A673 (cell line): ENCODE measurements around the gene PYGM. TPM values are rescaled to one million over a fixed set of nuclear protein-coding genes. Genes with fewer than 3 reads are reported as not detected.

Experiments
- BruUV-seq: library from RNA; stranded (reverse); fragments of 400-500 nt; replicated peaks from 2 replicates; lab custom pipeline; 2021; lab: Mats Ljungman, UMichigan
- CTCF ChIA-PET: fragments of 300-600 bp; sonication (Branson Sonifier 250); formaldehyde crosslinking; loops from one replicate; lab custom pipeline; 2022; ENCODE audit warnings: antibody characterized with exemption; lab: Charles Lee
- POLR2A ChIA-PET: fragments of 300-600 bp; sonication (Branson Sonifier 250); formaldehyde crosslinking; loops from one replicate; lab custom pipeline; 2022; ENCODE audit warnings: antibody characterized with exemption; ENCODE audit not compliant: low non-redundant PET; lab: Charles Lee
- DNase-seq: peaks from one replicate; pipeline ENCODE4 v3.0.0-alpha.2; 2015; ENCODE audit warnings: low spot score
- H3K27ac ChIP-seq: fragments of 200-600 bp; sonication (generic); 2 replicates; pipeline ENCODE4 v1.5.1; 2016; ENCODE audit warnings: mixed run types, low read depth, mild to moderate bottlenecking, mixed read lengths, antibody characterized with exemption, low read length; ENCODE audit not compliant: poor library complexity, severe bottlenecking
- H3K27me3 ChIP-seq: fragments of 200-600 bp; sonication (generic); replicated peaks from 2 replicates; pipeline ENCODE4 v1.6.1; 2017; ENCODE audit warnings: mixed run types, low read depth, mild to moderate bottlenecking, mixed read lengths, antibody characterized with exemption, low read length; ENCODE audit not compliant: insufficient read depth, poor library complexity
- H3K36me3 ChIP-seq: fragments of 200-600 bp; sonication (generic); 2 replicates; pipeline ENCODE4 v1.6.1; 2016; ENCODE audit warnings: mixed run types, mild to moderate bottlenecking, mixed read lengths, antibody characterized with exemption, low read length; ENCODE audit not compliant: insufficient read depth, poor library complexity, severe bottlenecking
- H3K4me1 ChIP-seq: fragments of 200-600 bp; sonication (generic); 2 replicates; pipeline ENCODE4 v1.6.1; 2017; ENCODE audit warnings: mixed run types, mild to moderate bottlenecking, mixed read lengths, antibody characterized with exemption, low read length; ENCODE audit not compliant: insufficient read depth, poor library complexity, severe bottlenecking
- H3K4me3 ChIP-seq: fragments of 200-600 bp; sonication (generic); 2 replicates; pipeline ENCODE4 v1.5.1; 2016; ENCODE audit warnings: low read depth, mixed run types, mild to moderate bottlenecking, mixed read lengths, low read length; ENCODE audit not compliant: poor library complexity, severe bottlenecking
- H3K9me3 ChIP-seq: fragments of 200-600 bp; sonication (generic); 2 replicates; pipeline ENCODE4 v1.6.1; 2016; ENCODE audit warnings: mixed run types, low read depth, mild to moderate bottlenecking, mixed read lengths, antibody characterized with exemption, low read length; ENCODE audit not compliant: poor library complexity, severe bottlenecking
- EZH2 ChIP-seq: fragments of 200-600 bp; sonication (generic); IDR thresholded peaks from 2 replicates; pipeline ENCODE4 v1.6.1; 2017; ENCODE audit warnings: borderline replicate concordance, low read depth, mild to moderate bottlenecking, mixed read lengths, antibody characterized with exemption, low read length; ENCODE audit not compliant: poor library complexity, severe bottlenecking
- intact Hi-C: fragments of 100-400 bp; cut with micrococcal nuclease; formaldehyde crosslinking; loops from one replicate; pipeline ENCODE4 v1.10.0; 2022; ENCODE audit not compliant: unreplicated experiment
- total RNA-seq: library from RNA; stranded (reverse); gene quantifications from 2 replicates; pipeline ENCODE4 v1.2.3, GENCODE V29; 2021
- TF ChIP-seq, protein P1 (sequence below): fragments of 300-800, 200-600 bp; sonication (generic); conservative IDR thresholded peaks from 2 replicates; pipeline ENCODE4 v1.5.1; 2017; ENCODE audit warnings: low read depth, mild to moderate bottlenecking, antibody characterized with exemption, low read length, moderate library complexity, mixed read lengths

PYGM gene
- total RNA-seq, 1 experiment from 2014 or later, result 2.4 TPM

GRCh38 chr11:64770120-64770519, 10.3 kb upstream of the PYGM start:
- peaks cover 97% of the 10 kb centered on the region for H3K36me3 ChIP-seq
- no peaks in the 10 kb centered on the region for H3K9me3 ChIP-seq
- no peak overlapping the region for H3K27ac ChIP-seq
- no TSS peak for BruUV-seq
- POLR2A ChIA-PET, result no interaction called here
- H3K4me1 ChIP-seq, result peaks cover 29% of the 10 kb centered on the region
- TF ChIP-seq, protein P1, sequence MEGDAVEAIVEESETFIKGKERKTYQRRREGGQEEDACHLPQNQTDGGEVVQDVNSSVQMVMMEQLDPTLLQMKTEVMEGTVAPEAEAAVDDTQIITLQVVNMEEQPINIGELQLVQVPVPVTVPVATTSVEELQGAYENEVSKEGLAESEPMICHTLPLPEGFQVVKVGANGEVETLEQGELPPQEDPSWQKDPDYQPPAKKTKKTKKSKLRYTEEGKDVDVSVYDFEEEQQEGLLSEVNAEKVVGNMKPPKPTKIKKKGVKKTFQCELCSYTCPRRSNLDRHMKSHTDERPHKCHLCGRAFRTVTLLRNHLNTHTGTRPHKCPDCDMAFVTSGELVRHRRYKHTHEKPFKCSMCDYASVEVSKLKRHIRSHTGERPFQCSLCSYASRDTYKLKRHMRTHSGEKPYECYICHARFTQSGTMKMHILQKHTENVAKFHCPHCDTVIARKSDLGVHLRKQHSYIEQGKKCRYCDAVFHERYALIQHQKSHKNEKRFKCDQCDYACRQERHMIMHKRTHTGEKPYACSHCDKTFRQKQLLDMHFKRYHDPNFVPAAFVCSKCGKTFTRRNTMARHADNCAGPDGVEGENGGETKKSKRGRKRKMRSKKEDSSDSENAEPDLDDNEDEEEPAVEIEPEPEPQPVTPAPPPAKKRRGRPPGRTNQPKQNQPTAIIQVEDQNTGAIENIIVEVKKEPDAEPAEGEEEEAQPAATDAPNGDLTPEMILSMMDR, result no peak
- no peak for TF ChIP-seq EZH2
- DNase-seq, result no peak
- no peaks in the 10 kb centered on the region for H3K27me3 ChIP-seq
- intact Hi-C loops, result no loop called here
- CTCF ChIA-PET, result interaction anchor here (0.6 kb wide), 1 partner anchor 66 kb away, joined by 5 read pairs; no protein-coding TSS in a partner anchor
- no peak overlapping the region for H3K4me3 ChIP-seq

- Histone ChIP-seq H3K36me3 (peaks cover 97% of the 10 kb centered on the region), H3K4me1 (peaks cover 38% of the 10 kb centered on the region), H3K27me3 (no peaks in the 10 kb centered on the region), H3K9me3 (no peaks in the 10 kb centered on the region), H3K27ac (no peak overlapping the region), H3K4me3 (no peak overlapping the region)
- ChIA-PET CTCF (no interaction called here), POLR2A (no interaction called here)
- TF ChIP-seq, protein P1, result no peak
- no peak for TF ChIP-seq EZH2
- intact Hi-C loops, result no loop called here
- DNase-seq, result no peak
- no TSS peak for BruUV-seq
These were observed 9.5 kb upstream of the PYGM start for GRCh38 chr11:64769283-64769682.

- Histone ChIP-seq H3K9me3 (no peaks in the 10 kb centered on the region), H3K4me1 (peaks cover 45% of the 10 kb centered on the region), H3K27ac (no peak overlapping the region), H3K4me3 (no peak overlapping the region), H3K27me3 (no peaks in the 10 kb centered on the region), H3K36me3 (peaks cover 97% of the 10 kb centered on the region)
- ChIA-PET CTCF (interaction anchor here (0.8 kb wide), 1 partner anchor 10 kb away, joined by 3 read pairs; the partner anchor contains the start of gene SF1), POLR2A (interaction anchor here (0.7 kb wide), 1 partner anchor 10 kb away, joined by 4 read pairs; the partner anchor contains the start of gene SF1)
- TF ChIP-seq, protein P1, result no peak
- TF ChIP-seq EZH2, result no peak
- no TSS peak for BruUV-seq
- intact Hi-C loops, result no loop called here
- no peak for DNase-seq
These were observed 8.5 kb upstream of the PYGM start for GRCh38 chr11:64768300-64768694.
